GM21576 (cell line): Measurements from ENCODE around the gene NIFK.

Source experiments
- ATAC-seq: cut with Tn5 transposase; IDR thresholded peaks from one replicate; pipeline ENCODE4 v1.9.1; 2021; ENCODE audit warnings: mild to moderate bottlenecking, moderate library complexity; ENCODE audit not compliant: unreplicated experiment

Gene NIFK

DNA sequence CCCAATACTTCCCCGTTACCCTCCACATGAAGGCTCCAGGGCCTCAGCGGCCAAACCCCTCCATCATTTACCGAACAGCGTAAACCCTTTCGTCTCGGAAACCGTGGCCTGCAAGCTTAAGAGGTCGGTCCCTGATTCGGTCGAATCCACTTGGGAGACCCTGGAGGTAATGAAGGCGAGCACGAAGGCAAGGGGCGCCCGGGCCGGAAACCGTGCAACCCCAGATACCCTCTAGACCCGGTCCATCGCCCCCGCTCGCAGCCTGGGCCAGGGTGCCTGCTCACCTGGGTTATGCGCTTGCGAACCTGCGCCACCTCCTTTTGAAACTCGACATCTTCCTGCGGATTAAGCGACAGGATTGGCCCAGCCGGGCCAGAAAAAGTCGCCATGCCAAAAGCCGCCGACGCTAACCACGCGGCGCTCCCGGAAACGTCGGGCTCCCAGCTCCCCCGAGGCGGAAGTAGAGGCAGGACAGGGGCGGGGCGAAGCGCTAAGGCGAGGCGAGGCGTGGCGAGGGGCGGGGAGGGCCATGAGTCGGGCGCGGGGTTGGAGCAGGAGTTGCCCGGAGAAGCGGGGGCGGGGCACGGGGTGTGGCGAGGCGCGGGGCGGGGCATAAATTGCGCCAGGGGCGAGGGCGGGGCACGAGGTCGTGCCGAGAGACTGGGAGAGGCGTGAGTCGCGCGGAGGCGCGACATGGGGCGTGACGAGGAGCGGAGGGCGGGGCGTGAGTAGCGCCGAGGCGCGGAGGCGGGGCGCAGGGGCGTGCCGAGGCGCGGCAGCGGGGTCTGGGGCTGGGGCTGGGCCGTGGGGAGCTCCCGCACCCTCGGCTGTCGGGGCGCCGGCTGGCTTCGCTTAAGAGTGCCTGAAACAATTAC, at the start of gene NIFK:
Gene NIFK, minus strand, starts transcription at position 414 of the 875 bp plus-strand sequence. Its CDS starts 25 bp downstream, at position 389.
- ATAC-seq = peak; percentile 90

DNA sequence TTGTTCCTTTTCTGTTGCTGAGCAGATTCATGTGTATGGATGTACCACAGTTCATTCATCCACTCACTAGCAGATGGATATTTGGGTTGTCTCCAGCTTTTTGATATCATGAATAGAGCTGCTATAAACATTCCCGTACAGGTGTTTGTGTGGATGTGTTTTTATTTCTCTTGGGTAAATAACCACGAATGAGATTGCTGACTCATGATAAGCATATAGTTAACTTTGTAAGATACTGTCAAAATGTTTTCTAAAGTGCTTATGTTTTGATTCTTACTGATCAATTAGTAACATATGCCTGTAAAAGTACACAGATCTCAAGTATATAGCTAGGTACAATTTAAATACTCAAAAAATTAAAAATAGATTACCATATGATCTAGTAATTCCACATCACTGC, 46.5 kb upstream of the NIFK start:
- no peak for ATAC-seq

DNA sequence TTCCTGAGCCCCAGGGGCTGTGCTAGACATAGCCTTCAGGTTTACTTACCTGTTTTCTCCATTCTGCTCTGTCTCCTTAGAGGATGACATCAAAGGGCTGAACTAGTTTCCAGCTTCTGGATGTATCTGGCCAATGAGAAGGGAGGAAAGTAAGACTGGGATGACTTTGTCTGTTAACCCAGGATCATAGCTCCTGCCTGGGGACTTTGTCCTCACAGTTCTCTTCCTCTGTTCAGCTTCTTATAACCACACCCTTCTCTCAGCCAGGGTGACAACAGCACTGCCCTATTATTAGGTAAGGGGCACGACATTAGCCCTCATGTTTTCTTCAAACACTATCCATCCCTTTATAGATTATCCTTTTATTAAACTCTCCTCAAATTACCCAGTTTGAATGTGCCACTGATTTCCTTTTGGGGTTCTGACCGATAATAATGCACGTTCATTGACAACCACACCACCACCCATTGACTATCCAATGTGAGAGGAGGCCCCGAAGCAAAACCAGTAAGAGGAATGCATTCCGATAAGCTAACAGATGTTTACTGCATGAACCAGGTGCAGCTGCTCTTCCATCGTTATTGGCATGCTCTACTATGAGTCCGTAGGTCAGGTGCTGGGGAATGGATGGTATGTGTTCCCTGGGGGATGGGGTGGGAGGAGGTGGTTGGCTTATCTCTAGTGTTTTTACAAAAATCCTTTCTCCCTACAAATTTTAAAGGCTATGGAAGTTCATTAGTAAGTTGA, 42.2 kb upstream of the NIFK start:
- no peak for ATAC-seq

GRCh38 chr2:121777699-121778058, 41.0 kb upstream of the NIFK start:
- no peak for ATAC-seq

DNA sequence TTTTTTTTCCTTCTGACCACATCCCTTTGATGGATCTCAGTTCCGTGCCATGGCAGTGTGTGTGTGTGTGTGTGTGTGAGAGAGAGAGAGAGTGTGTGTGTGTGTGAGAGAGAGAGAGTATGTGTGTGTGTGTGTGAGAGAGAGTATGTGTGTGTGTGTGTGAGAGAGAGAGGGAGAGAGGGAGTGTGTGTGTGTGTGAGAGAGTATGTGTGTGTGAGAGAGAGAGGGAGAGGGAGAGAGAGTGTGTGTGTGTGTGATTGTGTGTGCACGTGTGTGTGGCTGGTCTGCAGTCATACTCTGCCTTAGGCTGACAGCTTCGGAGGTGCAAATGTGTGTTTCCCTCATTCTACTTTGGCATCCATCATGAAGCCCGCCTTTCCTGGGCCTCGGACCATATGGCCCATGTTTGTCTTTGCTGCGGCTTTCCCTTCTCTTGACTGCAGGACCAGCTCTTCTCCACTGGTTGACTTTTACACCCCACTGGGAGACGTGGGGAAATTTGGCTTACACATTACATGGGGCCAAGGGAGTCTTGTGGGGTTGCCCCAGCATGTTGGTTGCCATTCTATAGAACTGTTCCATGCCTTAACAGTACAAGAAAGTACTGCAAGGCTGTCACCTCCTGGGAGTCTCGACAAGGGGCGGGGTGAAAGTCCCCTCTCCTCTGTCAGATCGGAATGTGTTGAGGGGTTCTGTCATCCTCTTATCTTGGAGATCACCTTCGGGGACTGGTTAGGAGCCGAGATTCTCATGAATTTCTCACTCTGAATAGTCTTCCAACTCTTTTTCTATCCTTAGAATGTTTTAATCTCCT, 40.4 kb upstream of the NIFK start:
- ATAC-seq = no peak

GRCh38 chr2:121776361-121776760, 39.7 kb upstream of the NIFK start:
- no peak for ATAC-seq

GRCh38 chr2:121774235-121774634, 37.6 kb upstream of the NIFK start:
- ATAC-seq = no peak

- no peak for ATAC-seq
These were observed 35.5 kb upstream of the NIFK start for GRCh38 chr2:121771976-121772742.

GRCh38 chr2:121768143-121768755, 31.6 kb upstream of the NIFK start:
- ATAC-seq = no peak

- ATAC-seq = no peak
These were observed 29.9 kb upstream of the NIFK start for GRCh38 chr2:121766624-121767023.

DNA sequence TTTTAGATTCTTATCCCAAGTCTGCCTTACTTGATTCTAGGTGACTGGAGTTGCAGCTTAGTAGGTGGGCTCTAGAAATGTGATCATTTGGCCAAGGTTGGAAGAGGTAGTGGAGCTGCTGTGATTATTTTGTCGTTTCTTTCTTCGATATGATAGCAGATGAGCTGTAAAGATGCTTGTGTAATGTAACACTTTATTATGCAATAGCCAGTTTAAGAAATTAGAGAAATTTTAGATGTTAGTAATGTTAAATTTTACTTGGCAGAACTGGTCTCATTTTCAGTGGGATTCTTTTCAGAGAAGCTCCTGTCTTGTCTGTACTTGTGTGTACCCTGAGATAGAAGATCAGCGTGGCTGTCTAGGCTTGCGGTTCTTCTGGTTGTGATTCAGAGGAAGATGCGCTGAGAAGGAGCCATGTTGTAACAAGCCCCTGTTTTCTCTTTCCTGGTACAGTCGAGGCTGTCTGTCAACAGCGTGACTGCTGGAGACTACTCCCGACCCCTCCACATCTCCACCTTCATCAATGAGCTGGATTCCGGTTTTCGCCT, 28.1 kb upstream of the NIFK start:
- ATAC-seq = no peak

- peak; percentile 99 for ATAC-seq
These were observed 18.8 kb upstream of the NIFK start, which contains the start of gene TSN for GRCh38 chr2:121755237-121756111. TSN (plus strand) TSS chr2:121755651; CDS start chr2:121755780, 129 bp downstream.

DNA sequence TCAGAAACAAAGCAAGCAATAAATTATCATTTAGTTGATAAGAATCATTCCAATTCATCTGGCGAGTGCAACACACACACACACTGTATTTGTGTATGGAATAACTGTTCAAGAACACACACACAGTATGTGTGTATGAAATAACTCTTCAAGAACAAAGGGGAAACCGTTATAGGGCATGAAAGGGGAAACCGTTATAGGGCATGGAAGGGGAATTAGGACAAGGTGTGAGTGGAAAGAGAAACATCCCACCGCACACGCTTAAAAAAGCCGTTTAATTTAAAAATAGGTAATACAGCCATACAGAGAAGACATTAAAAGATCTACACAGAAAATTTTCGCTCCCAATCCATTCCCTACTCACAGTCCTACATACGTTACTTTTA, 18.2 kb upstream of the NIFK start:
- ATAC-seq = peak; percentile 2

- ATAC-seq = peak; percentile 67
These were observed 11.5 kb upstream of the NIFK start for GRCh38 chr2:121748202-121748601.

DNA sequence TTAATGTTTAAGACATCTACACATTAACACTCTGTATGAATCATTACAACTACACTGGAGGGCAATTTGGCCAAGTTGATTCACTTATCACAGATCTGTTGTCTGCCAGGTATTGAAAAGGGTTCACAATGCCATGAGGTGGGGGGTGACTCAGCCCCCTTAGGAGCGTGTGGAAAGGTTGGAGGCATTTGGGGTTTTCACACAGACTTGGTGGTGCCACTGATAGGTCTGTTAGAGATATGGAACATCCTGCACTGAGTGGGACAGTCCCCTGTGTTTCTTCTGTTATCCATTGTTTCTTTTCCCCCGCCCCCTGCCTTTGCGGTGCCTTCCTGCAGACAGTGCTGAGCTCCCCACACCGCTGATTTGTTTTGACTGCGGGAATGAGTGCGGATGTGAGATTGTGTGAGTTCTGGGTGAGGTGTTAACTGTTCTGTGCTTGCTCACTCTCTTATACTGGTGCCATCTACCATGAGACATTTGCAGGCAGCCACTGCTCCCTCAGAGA, 9.4 kb upstream of the NIFK start:
- ATAC-seq = no peak

DNA sequence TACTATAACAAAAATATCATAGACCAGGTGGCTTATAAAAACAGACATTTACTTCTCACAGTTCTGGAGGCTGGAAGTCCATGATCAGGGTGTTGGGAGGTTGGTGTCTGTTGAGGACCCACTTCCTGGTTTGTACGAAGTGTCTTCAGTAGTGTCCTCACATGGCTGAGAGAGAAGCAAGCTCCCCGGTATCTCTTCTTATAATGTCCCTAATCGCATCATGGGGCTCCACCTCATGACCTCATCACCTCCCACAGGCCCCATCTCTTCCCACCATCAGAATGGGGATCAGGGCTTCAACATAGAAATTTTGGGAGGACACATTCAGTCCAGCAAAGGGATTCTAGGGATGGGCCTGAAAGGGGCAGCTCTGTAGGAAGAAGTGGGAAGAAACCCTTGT, 4.8 kb upstream of the NIFK start:
- ATAC-seq = no peak

- no peak for ATAC-seq
These were observed 4.3 kb upstream of the NIFK start for GRCh38 chr2:121740973-121741372.

- no peak for ATAC-seq
These were observed 574 bp downstream of the NIFK start for GRCh38 chr2:121736140-121736461.
